Measurements from ENCODE around the gene BCAS1. TPM values are rescaled to one million over a fixed set of nuclear protein-coding genes. Genes with fewer than 3 reads are reported as not detected.
"Not testable (repeated sequence)": the region's sequence is repeated elsewhere in the genome, so short reads cannot be mapped to it uniquely, and the experiment has no call there.

Gene BCAS1
- total RNA-seq, 1 experiment from 2014 or later, result not detected

GRCh38 chr20:54020868-54021267 is 49.5 kb downstream of the BCAS1 start:
- DNase-seq (ENCODE audit: extremely low read depth, low read depth), result no peak

GRCh38 chr20:54020348-54020747 is 50.0 kb downstream of the BCAS1 start:
- no peak for DNase-seq (ENCODE audit: extremely low read depth, low read depth)

GRCh38 chr20:54019585-54019984 is 50.8 kb downstream of the BCAS1 start:
- no peak for DNase-seq (ENCODE audit: extremely low read depth, low read depth)

- DNase-seq (ENCODE audit: extremely low read depth, low read depth), result no peak
Observed at GRCh38 chr20:54019127-54019526, 51.3 kb downstream of the BCAS1 start.

GRCh38 chr20:54017846-54018245 is 52.5 kb downstream of the BCAS1 start:
- no peak for DNase-seq (ENCODE audit: extremely low read depth, low read depth)

- DNase-seq (ENCODE audit: extremely low read depth, low read depth), result no peak
Observed at GRCh38 chr20:54015496-54015895, 54.9 kb downstream of the BCAS1 start.

- no peak for DNase-seq (ENCODE audit: extremely low read depth, low read depth)
Observed at GRCh38 chr20:54014293-54014926, 56.0 kb downstream of the BCAS1 start.

GRCh38 chr20:54013471-54013870 is 56.9 kb downstream of the BCAS1 start:
- no peak for DNase-seq (ENCODE audit: extremely low read depth, low read depth)

- DNase-seq (ENCODE audit: extremely low read depth, low read depth), result no peak
Observed at GRCh38 chr20:54011346-54011745, 59.0 kb downstream of the BCAS1 start.

- not testable (repeated sequence) for DNase-seq (ENCODE audit: extremely low read depth, low read depth)
Observed at GRCh38 chr20:54006216-54006615, 64.2 kb downstream of the BCAS1 start.

GRCh38 chr20:54005524-54005923 is 64.9 kb downstream of the BCAS1 start:
- DNase-seq (ENCODE audit: extremely low read depth, low read depth), result no peak

GRCh38 chr20:54004445-54004844 is 65.9 kb downstream of the BCAS1 start:
- DNase-seq (ENCODE audit: extremely low read depth, low read depth), result no peak

GRCh38 chr20:54002741-54003140 is 67.7 kb downstream of the BCAS1 start:
- DNase-seq (ENCODE audit: extremely low read depth, low read depth), result no peak

- no peak for DNase-seq (ENCODE audit: extremely low read depth, low read depth)
Observed at GRCh38 chr20:54002056-54002575, 68.3 kb downstream of the BCAS1 start.

- no peak for DNase-seq (ENCODE audit: extremely low read depth, low read depth)
Observed at GRCh38 chr20:54000914-54001313, 69.5 kb downstream of the BCAS1 start.

GRCh38 chr20:54000262-54000661 is 70.1 kb downstream of the BCAS1 start:
- DNase-seq (ENCODE audit: extremely low read depth, low read depth), result no peak

- DNase-seq (ENCODE audit: extremely low read depth, low read depth), result no peak
Observed at GRCh38 chr20:53999077-53999476, 71.3 kb downstream of the BCAS1 start.

- DNase-seq (ENCODE audit: extremely low read depth, low read depth), result no peak
Observed at GRCh38 chr20:53996584-53997486, 73.6 kb downstream of the BCAS1 start.

- no peak for DNase-seq (ENCODE audit: extremely low read depth, low read depth)
Observed at GRCh38 chr20:53995949-53996348, 74.4 kb downstream of the BCAS1 start.

- no peak for DNase-seq (ENCODE audit: extremely low read depth, low read depth)
Observed at GRCh38 chr20:53994088-53994487, 76.3 kb downstream of the BCAS1 start.

GRCh38 chr20:53993310-53993709 is 77.1 kb downstream of the BCAS1 start:
- DNase-seq (ENCODE audit: extremely low read depth, low read depth), result no peak
